Measurements from ENCODE around the gene GRIK2. TPM values are rescaled to one million over a fixed set of nuclear protein-coding genes. Genes with fewer than 3 reads are reported as not detected.

The GRIK2 gene
- total RNA-seq, 1 donor from 2014 or later: not detected

DNA sequence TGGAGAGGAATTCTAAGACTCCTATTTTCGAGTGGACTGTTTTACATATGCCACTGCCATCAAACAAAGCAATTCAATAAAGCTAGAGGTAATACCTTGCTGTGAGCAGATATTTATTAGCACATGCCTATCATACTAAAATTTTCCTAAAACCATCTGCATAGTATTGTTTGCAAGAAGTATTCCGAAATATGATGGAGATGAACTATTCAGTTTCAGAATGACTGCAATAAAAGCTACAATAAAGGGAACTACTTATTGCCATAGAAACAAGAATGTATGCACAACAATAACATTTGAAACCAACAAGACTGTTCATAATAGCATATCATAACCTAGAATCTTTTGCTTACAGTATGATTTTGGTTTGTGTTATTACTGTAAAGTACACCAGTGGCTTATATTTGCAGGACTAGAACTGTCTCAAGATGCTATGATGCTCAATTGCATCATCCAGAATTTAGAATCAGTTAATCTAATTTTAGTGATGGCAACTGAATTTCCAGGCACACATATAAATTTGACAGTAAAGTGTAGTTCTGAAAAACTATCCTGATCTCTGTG, 144.3 kb downstream of the GRIK2 start:
- DNase-seq (ENCODE audit: low read depth in 2 of 2): no peak

DNA sequence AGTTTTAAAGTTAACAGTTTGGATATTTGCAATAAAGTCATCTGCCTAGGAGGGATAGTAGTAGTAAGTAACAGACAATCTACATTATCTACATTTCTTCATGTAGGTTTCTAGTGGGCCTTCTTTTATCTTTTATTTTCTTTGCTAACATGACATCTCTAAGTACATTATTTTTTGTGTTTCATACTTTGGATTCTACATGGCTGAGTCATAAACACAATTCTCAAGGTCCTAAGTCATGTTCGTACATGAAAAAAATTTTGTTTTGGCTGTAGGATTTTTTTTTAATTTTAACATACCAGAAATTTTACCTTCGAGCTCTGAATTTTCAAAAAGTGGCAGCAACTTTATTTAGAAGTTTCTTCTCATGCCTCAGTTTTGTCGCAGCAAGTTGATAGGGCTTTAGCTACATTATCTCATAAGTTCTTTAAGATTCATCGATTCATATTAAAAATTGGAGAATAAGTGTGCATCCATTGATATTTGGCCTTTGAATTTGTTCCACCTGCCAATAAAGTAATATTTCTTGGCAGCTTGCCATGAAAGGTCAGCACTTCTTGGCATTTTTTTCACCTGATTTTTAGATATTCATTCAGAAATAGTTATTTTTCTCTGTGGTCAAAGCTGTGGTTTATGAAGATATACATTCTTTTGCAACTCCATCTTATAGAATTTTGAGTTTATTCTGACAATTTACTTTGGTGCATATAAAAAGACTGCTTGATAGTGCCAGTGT, 146.2 kb downstream of the GRIK2 start:
- DNase-seq (ENCODE audit: low read depth in 2 of 2): no peak

DNA sequence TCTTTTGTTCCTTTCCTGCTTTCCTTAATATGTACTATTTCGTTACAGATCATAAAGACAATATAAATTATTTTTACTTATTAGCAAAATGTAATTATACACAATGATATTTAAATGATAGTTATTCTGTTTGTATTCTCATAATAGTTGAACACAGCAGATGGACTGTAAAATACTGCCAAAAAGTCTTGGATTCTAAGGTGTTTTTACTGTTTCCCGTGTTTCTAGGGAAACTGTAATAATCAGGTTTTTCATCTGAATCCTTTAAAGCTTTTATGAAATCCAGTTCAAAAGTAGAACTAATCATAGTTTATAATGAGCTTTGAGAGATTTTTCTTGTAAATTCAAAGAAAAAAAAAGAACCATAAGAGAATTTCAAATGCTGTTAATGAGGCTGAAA, 148.4 kb downstream of the GRIK2 start:
- DNase-seq (ENCODE audit: low read depth in 2 of 2): no peak

DNA sequence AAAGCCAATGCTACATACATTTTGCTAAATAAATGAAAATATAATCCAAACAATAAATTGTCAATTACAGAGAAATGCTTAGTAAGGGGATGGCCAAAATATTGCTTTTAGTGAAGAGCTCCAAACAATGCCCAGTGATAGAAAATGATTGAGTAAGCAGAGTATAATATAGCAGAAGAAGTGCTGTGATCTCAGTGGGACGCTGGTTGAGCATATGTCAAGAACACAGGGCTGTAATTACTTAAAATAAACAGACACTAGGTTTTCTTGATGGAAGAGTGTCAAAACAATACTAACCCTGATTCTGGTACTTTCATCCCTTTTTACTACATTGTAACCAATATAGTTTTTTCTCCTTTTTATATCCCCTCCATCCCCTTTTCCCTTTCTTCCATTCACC, 150.3 kb downstream of the GRIK2 start:
- no peak for DNase-seq (ENCODE audit: low read depth in 2 of 2)

DNA sequence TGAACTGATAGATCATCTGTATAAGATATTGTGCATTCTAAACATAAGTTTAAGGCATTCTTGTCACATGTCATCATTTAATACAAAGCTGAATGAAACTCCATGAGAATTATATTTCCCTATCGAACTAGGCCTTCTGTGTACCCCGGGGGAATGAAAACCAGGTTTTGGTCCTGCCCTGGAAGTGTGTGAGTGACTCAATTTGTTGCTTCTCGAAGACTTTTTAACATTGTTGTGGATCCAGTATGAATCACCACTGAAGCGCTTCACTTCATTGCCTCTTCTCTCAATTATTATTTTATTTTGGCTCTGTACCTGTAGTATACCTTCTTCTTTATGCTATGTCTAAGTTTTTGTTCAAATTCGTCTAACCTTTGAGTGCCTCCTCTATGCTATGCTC, 150.8 kb downstream of the GRIK2 start:
- no peak for DNase-seq (ENCODE audit: low read depth in 2 of 2)

DNA sequence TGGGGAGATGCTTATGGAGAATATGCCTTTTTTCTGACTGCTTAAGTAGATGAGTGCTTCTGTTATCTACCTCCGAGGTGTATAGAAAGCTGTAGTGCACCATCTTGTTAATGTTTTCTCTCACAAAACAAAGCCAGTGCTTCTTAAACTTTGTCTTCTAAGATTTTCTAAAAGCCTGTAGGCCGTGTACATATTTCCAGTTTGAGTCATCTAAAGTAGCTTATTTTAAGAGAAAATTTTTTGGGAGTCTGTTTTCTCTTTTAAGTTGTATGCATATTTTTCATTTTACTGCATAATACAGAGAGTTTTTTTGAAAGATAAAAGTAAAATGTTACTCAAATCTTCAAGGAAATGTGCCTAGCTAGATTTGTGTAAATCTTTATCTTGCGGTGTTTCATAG, 151.7 kb downstream of the GRIK2 start:
- no peak for DNase-seq (ENCODE audit: low read depth in 2 of 2)

DNA sequence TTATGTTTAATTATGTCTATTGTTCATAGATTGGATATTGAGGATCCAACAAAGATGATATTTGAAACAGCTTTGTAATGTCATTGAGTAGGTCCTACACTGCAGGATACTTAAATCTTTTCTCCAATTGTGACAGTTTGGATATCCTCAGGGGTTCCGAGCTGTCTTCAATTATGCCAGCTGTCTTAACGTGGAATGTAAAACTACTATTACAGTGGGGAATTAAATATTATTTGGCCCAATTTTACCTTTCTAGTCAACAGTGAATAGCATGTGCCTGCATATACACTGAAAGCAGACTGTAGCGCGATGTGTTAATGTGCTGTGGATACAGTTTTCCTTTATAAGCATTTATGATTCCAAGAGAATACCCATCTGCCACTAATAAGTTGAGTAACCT, 156.9 kb downstream of the GRIK2 start:
- no peak for DNase-seq (ENCODE audit: low read depth in 2 of 2)

DNA sequence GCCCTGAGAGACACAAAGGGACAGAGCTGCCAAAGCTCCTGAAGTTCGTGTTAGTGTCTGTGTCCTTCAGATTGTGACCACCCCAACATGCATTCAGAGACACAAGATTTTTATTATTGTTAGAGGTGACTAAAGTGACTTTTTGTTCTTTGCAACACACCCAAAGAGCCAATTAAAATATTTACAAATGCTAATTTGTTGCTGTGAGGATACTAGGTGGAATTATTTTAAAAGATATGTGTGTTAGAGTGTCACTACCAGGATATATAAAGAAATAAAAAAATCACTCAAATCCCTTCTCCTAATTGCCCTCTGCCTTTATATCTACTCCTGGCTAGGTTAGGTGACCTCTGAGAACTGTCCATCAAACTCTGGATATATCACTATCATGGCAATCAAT, 160.7 kb downstream of the GRIK2 start:
- DNase-seq (ENCODE audit: low read depth in 2 of 2): no peak

DNA sequence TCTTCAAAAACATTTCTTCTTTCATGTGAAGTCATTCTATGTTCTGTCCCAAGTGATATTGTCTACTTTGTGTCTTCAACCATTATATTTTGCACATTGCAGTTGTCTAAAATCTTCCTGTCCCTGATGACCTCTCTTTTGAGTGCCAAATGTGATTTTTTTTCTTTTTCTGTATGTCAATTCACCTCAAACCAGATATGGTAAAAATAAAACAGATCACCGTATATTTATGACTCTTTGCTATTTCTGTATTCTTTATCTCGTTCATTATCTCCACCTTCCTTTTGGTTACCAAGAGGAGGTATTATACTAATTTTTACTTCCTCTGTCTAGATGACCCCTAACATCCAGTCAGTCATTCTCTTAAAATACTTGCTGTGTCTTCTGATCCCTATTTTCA, 165.2 kb downstream of the GRIK2 start:
- DNase-seq (ENCODE audit: low read depth in 2 of 2): no peak

DNA sequence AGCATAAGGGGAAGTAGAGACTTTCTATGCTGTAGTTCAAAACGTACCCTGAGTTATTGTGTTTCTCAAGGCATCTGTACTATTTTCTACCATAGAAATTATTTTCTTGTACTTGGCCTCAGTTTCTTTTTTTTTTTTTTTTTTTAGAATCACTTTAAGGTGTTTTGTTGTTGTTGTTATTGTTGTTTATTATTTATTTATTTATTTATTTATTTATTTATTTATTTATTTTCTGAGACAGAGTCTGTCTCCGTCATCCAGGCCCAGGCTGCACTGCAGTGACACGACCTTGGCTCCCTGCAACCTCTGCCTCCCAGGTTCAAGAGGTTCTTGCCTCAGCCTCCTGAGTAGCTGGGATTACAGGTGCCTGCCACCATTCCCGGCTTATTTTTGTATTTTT, 179.1 kb downstream of the GRIK2 start:
- no peak for DNase-seq (ENCODE audit: low read depth in 2 of 2)

DNA sequence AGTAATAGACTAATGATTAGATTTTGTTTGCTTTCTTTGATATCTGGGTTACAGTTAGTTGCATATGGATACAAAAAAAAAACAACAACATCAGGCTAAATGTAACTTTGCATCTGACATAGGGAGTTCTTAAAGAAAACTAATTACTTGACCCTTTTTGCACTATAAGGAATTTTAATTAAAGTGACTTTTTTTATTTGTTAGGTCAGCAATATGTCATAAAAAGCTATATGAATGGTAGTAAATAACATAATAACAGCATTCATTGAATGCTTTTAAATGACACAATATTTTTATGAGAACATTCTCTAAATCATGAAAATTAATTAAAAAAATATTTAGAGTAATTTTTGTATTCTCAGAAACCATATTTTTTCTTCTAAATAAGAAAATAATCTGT, 183.6 kb downstream of the GRIK2 start:
- DNase-seq (ENCODE audit: low read depth in 2 of 2): no peak

DNA sequence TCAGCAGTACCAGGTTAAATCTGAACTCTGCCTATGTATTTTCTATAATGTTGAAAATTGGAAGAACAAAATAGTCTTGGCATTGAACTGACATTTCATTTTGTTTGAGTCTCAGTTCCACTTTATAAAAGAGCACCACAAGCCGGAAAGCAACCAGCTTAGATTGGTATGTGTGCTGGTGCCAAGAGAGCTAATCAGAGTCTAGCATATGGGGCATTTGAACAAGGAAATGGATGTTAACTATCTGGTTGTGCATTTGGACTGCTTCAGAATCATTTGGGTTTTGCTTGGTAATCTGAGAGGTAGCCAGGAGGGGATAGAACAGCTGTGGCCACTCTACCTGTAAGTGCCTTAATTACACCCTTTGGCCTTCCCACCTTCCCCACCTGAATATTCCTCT, 184.8 kb downstream of the GRIK2 start:
- DNase-seq (ENCODE audit: low read depth in 2 of 2): no peak

DNA sequence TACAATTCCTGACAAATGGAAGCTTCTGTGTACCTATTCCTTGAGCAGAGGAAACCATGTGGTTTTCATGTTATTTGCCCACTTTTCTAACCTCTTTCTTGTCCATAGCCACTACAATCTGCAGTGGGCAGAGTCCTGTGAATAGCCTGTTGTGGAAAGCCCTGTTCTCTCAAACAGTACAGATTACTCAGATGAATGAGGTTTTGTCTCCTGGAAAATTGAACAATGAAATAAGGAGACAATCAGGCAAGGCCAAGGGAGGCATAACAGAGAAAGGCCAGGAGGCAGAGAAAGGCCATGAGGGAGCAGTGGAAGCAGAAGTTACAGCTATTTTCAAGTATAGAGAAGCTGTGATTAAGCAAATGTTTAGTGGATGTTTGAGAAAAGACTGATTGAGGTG, 189.3 kb downstream of the GRIK2 start:
- DNase-seq (ENCODE audit: low read depth in 2 of 2): no peak

DNA sequence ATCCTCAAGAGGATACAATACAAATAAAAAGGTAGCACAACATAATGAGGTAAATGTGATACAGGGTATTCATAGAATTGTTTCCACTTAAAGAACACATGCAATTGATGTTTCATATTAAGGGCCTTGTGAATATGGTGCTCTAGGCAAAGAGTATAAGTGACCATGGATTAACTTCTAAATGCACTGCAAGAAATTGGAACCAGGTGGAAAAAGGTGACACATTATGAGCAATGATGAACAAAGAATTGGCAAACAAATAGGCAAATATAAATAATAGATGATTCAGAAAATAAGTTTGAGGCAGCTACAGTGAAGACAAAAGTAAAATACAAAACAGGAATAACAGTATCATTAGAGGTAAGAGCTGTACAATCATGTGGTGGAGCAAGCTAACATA, 192.0 kb downstream of the GRIK2 start:
- no peak for DNase-seq (ENCODE audit: low read depth in 2 of 2)

DNA sequence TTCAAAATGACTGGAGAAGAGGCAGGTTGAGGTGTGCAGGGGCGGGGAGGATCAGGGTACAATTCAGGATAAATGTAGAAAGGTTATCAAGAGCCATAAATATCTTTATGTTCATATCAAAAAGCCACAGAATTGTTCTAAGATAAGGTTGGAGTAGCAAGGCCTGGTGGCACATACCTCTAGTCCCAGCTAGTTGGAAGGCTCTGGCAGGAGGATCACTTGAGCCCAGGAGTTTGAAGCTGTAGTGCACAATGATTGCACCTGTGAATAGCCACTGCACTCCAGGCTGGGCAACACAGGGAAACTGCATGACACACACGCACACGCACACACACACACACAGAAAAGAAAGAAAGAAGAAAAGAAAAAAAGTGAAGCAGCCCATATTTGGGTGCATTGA, 194.8 kb downstream of the GRIK2 start:
- no peak for DNase-seq (ENCODE audit: low read depth in 2 of 2)

DNA sequence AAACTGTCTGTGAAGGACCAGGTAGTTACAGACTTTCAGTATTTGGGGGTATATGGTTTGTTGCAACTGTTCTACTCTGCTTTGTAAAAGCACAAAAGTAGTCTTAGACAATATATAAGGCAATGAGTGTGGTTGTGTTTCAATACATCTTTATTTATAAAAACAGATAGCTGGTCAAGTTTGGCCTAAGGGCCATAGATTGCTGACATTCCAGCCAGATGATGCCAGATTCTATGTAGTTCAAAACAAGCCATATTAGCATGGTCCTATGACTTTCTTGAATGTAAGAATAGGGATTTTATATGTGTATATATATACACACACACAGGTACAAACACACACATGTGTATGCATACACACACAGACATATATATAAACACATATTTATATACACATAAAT, 201.8 kb downstream of the GRIK2 start:
- DNase-seq (ENCODE audit: low read depth in 2 of 2): no peak

DNA sequence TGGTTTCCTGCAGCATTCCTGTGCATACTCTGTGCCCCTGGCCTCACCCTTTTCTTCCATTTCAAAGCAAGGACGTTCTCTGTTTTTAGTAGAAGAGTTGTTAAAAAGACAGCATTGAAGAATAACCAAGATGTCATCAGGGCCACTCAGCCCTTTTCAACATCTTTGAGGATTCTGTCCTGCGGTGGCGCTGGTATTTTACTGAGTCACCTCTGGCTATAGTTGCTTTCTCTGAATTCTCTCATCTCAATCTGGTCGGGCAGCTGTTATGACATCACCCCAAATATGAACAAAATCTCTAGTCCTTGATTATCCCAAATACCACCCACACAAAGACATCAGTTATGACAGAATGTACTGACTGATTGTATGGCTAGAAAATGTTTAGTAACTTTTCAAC, 204.2 kb downstream of the GRIK2 start:
- no peak for DNase-seq (ENCODE audit: low read depth in 2 of 2)

DNA sequence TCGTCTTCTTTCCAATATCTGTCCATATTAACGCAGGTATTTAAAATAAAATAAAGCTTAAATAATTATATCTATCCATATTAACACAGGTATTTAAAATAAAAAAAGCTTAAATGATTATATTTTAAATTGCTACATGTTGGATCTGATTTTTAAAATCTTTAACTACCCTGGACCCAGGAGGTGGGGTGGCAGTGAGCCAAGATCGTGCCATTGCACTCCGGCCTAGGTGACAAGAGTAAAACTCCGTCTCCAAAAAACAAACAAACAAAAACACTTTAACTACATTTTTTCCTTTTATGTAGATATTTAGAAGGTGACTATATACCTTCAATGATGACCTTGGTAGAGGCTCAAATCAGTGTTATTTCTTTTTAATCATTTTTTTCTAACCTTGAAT, 211.9 kb downstream of the GRIK2 start:
- no peak for DNase-seq (ENCODE audit: low read depth in 2 of 2)

DNA sequence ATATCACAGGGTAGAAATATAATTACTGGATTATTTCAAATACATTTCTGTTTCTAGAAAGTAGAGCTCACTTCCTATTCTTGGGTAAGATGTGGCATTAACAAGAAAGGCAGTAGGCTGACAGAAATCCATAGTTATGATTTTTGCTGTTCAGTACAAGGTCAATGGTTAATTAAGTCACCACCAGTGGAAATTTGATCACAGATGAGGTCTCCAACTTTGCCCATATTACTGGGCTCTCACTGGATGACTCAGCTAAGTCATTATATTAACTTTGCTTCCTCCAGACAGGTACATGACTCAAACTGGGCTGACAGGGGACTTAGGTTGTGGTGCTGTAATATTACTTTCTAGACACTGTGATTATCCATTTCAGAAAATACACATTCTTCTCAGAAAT, 212.4 kb downstream of the GRIK2 start:
- no peak for DNase-seq (ENCODE audit: low read depth in 2 of 2)

DNA sequence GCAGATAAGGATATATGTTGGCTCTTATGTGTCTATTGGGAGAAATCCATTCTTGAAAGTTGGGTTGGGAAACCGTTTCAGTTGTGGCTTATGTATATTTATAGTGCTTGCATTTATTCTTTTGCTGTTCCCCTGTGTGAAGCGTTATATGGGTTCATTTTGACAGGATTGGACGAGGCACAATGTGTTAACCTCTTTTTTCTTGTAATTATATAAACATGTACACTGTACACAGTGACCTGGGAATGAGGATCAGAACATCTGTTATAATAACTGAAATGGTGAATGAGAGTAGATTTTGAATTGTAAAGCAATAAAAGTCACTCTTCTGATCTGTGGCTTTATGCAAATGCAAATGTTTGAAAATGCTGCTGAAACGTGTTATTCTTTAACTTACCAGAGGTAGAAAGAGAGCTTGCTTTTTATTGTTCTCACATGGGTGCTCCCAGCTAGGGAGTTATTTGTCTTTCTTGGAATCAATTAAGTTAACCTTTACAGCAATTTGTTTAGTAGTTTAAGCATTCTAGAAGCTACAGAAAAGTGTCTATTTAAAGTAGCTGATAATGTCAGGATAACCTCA, 213.7 kb downstream of the GRIK2 start:
- DNase-seq (ENCODE audit: low read depth in 2 of 2): no peak

DNA sequence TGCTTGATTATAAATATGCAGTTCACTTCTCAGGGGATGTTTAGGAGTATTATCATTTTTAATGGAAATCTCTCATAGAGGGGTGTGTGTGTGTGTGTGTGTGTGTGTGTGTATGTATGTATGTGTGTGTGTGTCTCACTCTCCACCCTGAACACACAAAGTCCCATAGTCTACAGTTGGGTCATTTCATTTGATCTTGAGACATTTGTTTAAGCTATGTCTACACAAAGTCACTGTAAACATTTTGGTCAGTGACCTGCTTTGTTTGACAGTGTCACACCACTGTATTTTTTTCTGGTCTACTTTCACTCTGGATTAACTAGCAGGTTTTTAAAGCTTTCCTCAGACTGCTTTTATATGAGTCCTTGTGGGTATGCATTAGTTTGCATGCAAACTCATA, 215.2 kb downstream of the GRIK2 start:
- no peak for DNase-seq (ENCODE audit: low read depth in 2 of 2)

DNA sequence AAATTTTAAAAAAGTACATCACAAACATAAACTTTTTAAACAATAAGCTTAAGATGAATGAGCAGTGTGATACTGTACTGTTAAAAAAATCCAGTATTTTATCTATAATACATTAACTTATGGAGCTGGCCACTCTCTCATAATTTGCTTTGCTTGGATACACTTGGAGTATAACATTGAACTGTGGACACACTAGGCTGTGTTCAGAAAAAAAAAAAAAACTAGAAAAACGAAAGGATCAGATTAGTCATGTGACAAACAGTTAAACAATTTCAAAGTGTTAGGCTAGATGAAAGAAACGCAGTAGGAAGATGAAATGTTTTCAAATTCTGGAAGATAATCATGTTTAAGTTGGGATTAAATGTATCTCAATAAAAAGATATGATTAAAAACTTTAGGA, 220.0 kb downstream of the GRIK2 start:
- no peak for DNase-seq (ENCODE audit: low read depth in 2 of 2)

DNA sequence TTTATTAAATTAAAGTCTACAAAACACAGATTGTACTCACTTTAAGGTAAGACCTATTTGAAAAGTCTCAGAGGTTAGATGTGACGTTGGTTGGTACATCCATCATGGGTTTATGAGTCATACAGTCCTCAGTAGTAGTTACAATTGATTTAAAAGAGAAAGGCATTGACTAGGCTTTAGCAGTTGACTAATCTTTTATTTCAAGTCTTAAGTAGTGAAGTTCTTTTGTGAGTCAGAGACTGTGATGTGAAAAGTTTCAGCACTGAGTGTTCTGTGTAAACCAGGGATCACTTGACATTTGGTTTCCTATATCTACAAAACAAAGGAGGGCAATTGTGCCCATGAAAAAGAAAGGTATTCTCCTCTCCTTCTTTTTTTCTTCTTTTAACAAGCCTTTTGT, 221.3 kb downstream of the GRIK2 start:
- DNase-seq (ENCODE audit: low read depth in 2 of 2): no peak
